Measurements from ENCODE around the gene ROR2.
"Not testable (repeated sequence)": the region's sequence is repeated elsewhere in the genome, so short reads cannot be mapped to it uniquely, and the experiment has no call there.

The ROR2 gene

DNA sequence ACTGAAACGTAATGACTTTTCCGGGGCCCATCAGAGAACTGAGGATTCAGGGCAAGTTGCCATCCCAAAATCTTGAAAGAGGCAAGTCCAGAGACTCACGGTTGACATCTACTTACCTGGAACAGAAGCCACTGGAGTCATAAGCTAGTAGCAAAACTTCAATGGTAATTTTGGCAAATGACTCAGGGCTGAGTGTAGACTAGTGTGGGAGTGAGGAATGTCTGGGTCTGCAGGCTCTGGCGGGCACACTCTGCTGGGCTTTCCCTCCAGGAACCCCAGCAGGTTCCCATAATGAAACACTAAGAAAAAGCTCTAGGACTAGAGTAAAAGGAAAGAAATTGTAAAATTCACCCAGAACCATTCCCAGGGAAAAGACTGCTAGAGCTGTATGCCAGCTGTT is 403.5 kb downstream of the ROR2 start:
- no peak for DNase-seq

DNA sequence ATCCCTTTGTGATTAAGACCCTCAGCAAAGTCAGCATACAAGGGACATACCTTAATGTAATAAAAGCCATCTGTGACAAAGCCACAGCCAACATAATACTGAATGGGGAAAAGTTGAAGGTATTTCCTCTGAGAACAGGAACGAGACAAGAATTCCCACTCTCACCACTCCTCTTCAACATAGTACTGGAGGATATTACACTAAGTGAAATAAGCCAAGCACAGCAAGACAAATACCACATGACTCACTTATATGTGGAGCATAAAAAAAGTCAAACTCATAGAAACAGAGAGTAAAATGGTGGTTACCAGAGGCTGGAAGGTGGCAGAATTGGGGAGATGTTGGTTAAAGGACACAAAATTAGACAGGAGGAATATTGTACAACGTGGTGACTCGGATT is 408.3 kb downstream of the ROR2 start:
- no peak for DNase-seq

DNA sequence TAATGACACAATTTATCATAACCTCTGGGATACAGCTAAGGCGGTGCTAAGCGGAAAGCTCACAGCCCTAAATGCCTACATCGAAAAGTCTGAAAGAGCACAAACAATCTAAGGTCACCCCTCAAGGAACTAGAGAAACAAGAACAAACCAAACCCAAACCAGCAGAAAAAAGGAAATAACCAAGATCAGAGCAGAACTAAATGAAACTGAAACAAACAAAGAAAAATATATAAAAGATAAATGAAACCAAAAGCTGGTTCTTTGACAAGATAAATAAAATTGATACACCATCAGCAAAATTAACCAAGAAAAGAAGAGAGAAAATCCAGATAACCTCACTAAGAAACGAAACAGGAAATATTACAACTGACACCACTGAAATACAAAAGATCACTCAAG is 409.5 kb downstream of the ROR2 start:
- not testable (repeated sequence) for DNase-seq

DNA sequence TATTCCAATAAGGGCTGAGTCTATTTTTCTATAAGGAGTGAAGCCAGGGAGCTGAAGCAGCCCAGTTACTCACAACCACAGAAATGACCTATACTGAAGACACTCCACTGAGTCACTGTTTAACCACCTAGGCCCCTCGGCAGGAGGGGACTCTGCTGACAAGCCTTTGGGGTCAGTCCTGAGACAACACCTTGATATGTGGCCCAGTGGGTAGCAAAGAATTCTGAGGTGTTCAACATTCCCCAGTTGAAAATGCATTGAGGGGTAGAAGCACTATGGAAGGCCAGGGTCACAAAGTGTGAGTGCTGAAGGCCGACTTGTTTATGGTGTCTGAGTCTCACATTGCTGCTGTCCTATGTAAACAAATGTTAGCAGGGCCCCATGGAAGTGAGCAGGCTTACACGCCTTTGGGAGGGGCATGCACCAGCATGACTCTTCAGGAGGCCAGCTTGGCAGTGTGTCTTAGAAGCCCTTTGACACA is 413.8 kb downstream of the ROR2 start:
- no peak for DNase-seq

DNA sequence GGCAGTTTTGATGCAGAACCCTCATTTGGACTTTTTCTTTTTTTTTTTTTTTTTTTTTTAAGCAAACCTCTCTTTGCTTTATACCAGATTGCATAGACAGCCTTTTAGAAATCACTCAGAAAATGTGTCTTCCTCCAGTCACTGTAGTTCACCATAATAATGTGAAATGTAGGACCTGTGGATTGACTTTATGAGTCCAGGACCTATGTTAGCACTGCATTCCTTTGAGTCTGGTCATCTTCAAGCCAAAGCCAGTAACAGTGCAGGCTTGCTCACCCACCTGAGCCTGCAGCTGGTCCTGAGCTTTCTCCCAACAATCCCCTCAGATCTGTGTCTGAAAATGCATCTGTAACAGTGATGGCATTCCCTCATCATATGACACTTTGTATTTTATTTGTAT is 415.7 kb downstream of the ROR2 start:
- no peak for DNase-seq

DNA sequence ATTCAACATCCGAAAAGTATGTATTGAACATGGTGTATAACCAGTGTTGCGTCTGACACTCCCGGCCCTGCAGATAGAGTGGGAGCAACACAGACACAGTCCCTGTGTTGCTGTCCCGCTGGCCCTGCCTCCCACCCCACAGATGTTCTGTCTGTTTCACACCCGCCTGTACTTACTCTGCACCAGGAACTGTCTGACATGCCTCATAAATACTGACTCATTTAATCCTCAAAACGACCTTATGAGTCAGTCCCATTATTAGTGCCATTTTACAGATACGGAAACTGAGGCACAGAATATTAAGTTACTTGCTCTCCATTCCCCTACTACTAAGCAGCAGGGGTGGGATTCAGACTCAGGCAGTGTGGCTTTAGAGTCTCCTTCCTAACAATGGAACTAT is 416.6 kb downstream of the ROR2 start:
- no peak for DNase-seq

DNA sequence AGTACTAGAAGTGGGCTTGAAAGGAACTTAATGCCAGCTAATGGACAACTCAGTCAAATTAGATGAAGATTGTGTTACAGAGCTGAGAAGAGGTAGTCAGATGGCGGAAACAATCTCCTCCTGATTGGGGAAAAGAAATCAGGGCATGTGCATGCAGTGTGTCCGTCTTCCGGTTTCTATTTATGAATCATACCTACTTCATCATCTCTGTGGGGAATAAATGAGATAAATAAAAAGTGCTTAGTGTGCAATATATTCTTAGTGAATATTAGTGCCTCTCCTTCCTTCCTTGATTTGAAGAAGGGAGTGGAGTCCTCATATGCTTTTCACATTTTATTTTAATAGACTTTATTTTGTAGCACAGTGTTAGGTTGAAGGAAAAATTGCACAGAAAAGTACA is 417.7 kb downstream of the ROR2 start:
- no peak for DNase-seq

DNA sequence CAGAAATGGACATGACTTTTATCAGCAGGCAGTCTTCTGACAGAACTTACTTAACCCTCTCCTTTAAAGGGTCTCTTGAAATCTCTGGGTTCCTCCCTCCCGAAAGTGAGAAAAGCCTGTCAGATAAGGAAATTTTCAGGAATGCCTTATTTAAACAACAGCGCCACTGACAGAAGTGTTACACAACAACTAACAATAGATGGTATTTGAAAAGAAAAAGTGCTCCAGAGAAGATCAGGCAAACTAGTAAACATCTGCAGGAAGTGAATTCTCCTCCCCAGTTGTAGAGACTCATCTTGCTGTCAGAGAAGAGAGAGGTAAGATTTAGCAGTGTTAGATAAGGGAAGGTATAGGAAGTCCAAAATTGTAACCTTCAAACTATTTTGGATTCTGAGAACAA is 419.2 kb downstream of the ROR2 start:
- DNase-seq = no peak

DNA sequence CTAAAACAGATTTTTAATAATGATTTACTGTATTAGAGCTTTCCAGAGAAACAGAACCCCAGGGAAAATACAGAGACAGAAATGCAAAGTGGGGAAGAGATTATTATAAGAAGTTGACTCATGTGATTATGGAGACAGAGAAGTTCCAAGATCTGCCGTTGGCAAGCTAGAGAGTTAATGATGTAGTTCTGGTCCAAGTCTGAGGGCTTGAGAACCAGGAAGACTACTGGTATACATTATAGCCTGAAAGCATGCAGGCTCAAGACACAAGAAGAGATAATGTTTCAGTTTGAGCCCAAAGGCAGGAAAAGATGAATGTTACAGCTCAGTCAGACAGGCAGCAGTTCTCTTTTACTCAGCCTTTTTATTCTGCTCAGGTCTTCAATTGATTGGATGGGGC is 427.5 kb downstream of the ROR2 start:
- DNase-seq = no peak

DNA sequence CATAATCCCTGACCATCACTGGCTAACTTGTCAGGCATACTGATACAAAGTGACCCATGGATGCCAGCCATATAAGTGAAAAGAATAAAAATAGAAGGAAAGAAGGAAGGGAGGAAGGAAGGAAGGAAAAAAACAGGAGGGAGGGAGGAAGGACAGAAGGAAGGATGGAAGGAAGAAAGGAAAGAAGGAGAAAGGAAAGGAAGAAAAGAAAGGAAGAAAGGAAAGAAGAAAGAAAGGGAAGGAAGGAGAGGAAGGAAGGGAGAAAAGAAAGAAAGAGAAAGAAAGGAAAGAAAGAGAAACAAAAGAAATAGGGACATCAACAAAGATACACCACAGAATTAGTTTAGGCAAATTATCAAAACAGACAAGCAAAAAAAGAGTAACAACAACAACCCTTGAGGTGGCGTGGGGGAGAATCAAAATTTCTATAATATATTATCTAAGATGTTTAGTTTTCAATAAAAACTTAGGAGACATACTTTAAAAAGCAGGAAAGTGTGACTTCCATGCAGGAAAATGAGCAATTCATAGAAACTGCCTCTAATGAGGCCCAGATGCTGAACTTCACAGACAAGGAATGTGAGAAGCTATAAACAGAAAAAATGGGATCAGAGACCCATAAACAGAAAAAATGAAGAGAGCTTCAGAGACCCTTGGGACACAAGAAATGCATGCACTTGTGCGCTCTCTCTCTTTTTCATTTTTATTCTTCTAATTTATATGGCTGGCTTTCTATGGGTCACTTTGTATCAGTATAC is 430.3 kb downstream of the ROR2 start:
- DNase-seq = no peak

DNA sequence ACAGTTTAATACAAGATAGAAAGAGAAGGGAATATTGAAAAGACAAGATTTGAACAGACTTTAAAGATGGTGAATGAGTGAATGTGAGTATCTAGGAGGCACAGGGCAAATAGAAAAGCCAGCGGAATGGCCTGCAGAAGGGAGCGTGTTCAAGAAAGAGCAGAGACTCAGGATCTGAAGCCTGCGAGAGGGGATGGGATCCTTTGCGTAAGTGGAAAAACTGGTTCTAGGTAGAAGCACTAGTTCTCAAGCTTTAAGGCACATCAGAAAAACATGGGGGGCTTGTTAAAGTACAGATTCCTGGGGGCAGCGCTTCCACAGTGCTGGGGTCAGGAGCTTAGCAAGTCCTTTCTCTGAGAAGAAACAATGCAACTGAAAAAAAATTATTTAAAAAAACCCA is 431.6 kb downstream of the ROR2 start:
- no peak for DNase-seq

DNA sequence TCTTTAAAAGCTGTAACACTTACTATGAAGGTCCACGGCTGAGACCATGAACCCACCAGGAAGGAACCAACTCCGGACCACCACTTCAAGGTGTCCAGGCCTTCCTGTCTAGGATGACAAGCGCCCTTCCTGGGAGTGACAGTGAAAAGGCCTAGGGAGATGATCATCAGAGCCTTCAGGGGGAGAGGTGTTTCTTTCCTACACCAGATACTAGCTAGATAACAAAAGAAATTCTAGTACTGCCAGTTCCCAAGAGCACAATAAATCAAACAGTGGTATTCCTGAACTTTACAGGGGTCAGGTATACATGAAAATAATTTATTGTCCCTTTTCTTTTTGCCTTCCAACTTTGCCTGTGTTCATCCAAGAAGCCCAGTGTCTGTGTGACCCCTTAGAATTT is 432.2 kb downstream of the ROR2 start:
- no peak for DNase-seq

DNA sequence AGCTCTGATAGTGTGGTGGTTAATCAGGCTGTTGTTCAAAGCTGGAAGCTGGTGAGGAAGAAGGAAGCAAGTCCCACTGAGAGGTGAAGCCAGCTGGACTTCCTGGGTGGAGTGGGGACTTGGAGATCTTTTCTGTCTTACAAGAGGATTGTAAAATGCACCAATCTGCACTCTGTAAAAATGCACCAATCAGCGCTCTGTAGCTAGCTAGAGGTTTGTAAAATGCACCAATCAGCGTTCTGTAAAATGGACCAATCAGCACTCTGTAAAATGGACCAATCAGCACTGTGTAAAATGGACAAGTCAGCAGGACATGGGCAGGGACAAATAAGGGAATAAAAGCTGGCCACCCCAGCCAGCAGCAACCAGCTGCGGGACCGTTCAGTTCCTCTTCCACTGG is 432.7 kb downstream of the ROR2 start:
- DNase-seq = not testable (repeated sequence)

DNA sequence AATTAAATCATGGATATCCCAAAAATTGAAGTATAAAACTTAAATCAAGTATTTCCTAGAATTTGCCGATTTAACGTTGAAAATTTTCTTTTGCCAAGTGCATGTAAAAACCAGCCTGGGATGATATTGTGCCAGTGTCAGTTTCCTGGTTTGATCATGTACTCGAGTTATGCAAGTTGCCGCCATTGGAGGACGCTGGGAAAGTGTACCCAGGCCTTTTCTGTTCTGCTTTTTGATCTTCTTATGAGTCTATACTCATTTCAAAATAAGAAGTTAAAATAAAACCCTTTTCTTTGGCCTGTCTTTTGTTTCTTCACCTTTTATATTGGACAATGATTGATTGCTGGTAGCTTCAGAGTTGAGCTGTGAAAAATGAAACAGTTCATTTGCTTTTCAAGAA is 433.3 kb downstream of the ROR2 start:
- DNase-seq = no peak

DNA sequence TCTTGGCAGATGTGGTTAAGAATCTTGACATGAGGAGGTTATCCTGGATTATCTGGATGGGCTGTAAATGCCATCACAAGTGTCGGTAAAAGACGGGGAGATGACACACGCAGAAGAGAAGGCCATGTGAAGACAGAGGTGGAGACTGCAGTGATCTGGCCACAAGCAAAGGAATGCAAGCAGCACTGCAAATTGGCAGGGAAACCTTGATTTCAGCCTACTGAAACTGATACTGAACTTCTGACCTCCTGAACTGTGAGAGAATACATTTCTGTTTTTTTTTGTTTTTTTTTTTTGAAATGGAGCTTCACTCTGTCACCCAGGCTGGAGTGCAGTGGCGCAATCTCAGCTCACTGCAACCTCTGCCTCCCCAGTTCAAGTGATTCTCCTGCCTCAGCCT is 433.9 kb downstream of the ROR2 start:
- DNase-seq = no peak

DNA sequence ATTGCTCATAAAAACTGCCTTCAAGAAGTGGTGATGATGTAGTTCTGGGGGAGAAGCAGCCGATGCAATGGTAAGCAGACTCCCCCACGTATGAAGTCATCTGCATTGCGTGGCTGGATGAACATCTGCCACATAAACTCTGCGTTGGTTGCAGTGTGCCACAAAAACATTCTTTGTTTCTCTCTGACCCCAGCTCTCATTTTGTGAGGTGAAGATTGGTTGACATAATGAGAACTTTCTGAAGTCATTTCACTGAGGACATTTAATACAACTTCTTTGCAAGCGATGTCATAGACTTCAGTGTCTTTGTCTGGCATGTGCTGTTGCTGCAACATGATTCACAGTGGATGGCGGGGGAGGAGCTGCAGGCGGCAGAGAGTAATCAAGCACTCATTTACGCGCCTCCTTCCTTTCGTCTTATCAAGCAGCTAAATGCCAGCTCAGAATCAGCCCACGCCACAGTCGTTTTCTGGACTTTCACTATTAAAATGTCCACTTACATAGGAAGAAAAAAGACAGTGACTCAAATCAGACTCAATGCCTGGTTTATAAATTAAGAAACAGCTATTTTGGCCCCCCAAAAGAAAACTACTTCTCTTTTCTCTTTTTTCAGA is 434.8 kb downstream of the ROR2 start:
- DNase-seq = no peak

All from NCI-H345 (cell line).